Spleen (tissue), 11 donors: ENCODE results near the gene APOE. TPM values are rescaled to one million over a fixed set of nuclear protein-coding genes. Genes with fewer than 3 reads are reported as not detected.

Experiments used
- DNase-seq: peaks from one replicate; pipeline ENCODE4 v3.0.0-alpha.2; 2020
- H3K27ac ChIP-seq, 8 donors: fragments of 200-600 bp; sonication (generic) in 7 of 8; 1 replicate in 4 of 8; 2 replicates in 4 of 8; pipeline versions ENCODE4 v1.5.0 to v1.8.0; 2016 to 2021; ENCODE audit warnings: inconsistent platforms in 4 of 8, mild to moderate bottlenecking in 4 of 8, moderate library complexity in 1 of 8
- H3K27me3 ChIP-seq, 7 donors: fragments of 200-600 bp; sonication (generic) in 6 of 7; replicated peaks in 1 of 7; 1 replicate in 4 of 7; 2 replicates in 3 of 7; pipeline versions ENCODE4 v1.5.0 to v1.8.0; 2016 to 2021; ENCODE audit warnings: inconsistent platforms in 3 of 7, mild to moderate bottlenecking in 1 of 7
- H3K36me3 ChIP-seq, 6 donors: fragments of 200-600 bp; sonication (generic) in 5 of 6; 1 replicate in 4 of 6; 2 replicates in 2 of 6; pipeline versions ENCODE4 v1.5.0 to v1.8.0; 2016 to 2021; ENCODE audit warnings: inconsistent platforms in 2 of 6
- H3K4me1 ChIP-seq, 6 donors: fragments of 200-600 bp; sonication (generic) in 5 of 6; 1 replicate in 3 of 6; 2 replicates in 3 of 6; pipeline versions ENCODE4 v1.5.0 to v1.8.0; 2016 to 2021; ENCODE audit warnings: inconsistent platforms in 3 of 6
- H3K4me3 ChIP-seq, 8 donors: fragments of 200-600 bp; sonication (generic) in 7 of 8; 1 replicate in 4 of 8; 2 replicates in 4 of 8; pipeline versions ENCODE4 v1.5.0 to v1.8.0; 2016 to 2021; ENCODE audit warnings: inconsistent platforms in 4 of 8, mild to moderate bottlenecking in 4 of 8, moderate library complexity in 2 of 8
- H3K9me3 ChIP-seq, 8 donors: fragments of 200-600 bp; sonication (generic) in 7 of 8; 1 replicate in 4 of 8; 2 replicates in 4 of 8; pipeline versions ENCODE4 v1.5.0 to v1.8.0; 2016 to 2021; ENCODE audit warnings: inconsistent platforms in 4 of 8
- POLR2A ChIP-seq, 3 donors: fragments of 450-650 bp; IDR thresholded peaks; one replicate each; pipeline ENCODE4 v1.5.1; 2017; ENCODE audit warnings: antibody characterized with exemption in 3 of 3, mild to moderate bottlenecking in 1 of 3
- POLR2AphosphoS5 ChIP-seq, 3 donors: sonication (generic); formaldehyde crosslinking; IDR thresholded peaks; one replicate each; pipeline ENCODE4 v1.5.1; 2017; ENCODE audit warnings: antibody characterized with exemption in 3 of 3
- WGBS, 5 donors: extraction: QIAGEN DNeasy Blood & Tissue Kit in 3 of 5; methylation state at CpG; one replicate each; pipeline versions ENCODE4 v1.1.5 to v1.1.7; 2013 to 2018; 5-methylcytosine and 5-hydroxymethylcytosine counted together
- intact Hi-C: fragments of 100-400 bp; cut with DNase I; formaldehyde crosslinking; loops from one replicate; pipeline ENCODE4 v1.15.0; 2023; ENCODE audit warnings: low total_unique reads
- polyA plus RNA-seq, 3 donors: library from polyadenylated mRNA; stranded (reverse); fragments of 200-250 nt; gene quantifications; one replicate each; pipeline ENCODE4 v1.2.1, GENCODE V29; 2013
- total RNA-seq, 7 donors: library from RNA; depleted of rRNA in 3 of 7; stranded (reverse); fragments of >200 nt in 3 of 7; fragmentation: NEBNext Ultra II Directional in 4 of 7; extraction: Animal tissue kit (Norgen Biotek cat#: 25700) in 4 of 7; gene quantifications; one replicate each; pipeline versions ENCODE4 v1.1.0 to v1.2.1, GENCODE V29; 2016 to 2021
- TF ChIP-seq, protein P1 (sequence below), 11 experiments: fragments of 200-600 bp in 7 of 11; fragments of 450-650 bp in 4 of 11; sonication (generic) in 4 of 11; IDR thresholded peaks in 8 of 11; conservative IDR thresholded peaks in 3 of 11; 1 replicate in 7 of 11; 2 replicates in 4 of 11; pipeline versions ENCODE4 v1.4.0 to v1.8.0; 2016 to 2021; ENCODE audit warnings: antibody characterized with exemption in 11 of 11, inconsistent platforms in 4 of 11, mild to moderate bottlenecking in 1 of 11
- donor health status: healthy with polysubstance abuse.
- donor health status: DM: no; HTN: no; CAD: no; lungs with moderate emphysema.
- donor health status: DM: no; HTN: no; CAD: no.
- donor health status: Bipolar disorder and iron deficiency.
- donor health status: healthy.
- donor health status: DM: no; HTN: no; CAD: no.
- donor health status: DM: yes; HTN: yes; CAD: no.

Gene APOE
- total and polyA plus RNA-seq, 10 donors = 198 to 2,099 (median 726) TPM

DNA sequence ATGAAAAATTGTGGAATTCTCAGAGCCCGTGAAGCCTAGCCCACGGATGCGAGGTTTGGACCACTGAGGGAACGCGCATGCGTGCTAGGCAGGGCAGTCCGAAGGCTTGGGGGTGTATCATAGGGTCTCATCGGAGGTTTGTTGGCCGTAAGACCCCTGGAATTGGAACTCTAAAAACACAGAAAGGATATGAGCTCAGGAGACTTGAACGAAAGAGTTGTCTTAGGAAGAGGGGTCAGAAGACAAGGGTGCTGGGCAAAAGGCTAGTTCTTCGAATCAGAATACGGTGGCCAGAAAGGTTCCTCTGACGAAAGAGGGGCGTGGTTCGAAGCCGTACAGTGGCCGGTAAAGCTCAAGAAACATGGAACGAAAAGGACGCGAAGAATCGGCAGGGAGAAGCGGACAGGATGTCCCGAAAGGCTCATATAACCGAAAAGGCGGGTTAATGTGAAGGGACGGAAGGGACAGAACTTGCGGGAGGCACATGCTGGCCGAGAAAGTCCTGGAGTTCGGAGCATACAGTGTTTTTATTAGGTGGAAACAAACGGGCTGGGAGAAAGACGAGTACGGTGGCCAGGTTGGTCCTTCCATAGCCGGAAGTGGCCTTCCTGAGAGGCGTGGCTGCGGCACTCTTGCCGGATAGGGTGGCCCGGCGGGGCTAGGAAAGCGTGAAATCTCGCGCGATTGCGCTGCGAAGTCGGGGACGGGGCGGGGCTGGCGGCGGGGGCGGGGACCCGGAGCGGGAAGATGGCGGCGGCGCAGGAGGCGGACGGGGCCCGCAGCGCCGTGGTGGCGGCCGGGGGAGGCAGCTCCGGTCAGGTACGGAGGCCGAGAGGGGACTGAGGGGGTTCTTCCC is 49.3 kb downstream of the APOE start, which contains the start of gene CLPTM1:
TSS of gene CLPTM1 (plus strand) at position 732 of the 856 bp plus-strand sequence. CDS start at position 748, 16 bp downstream.
- intact Hi-C loops = no loop called here
- H3K36me3 ChIP-seq = peaks cover 0 to 26% (median 7%) of the 10 kb centered on the region in 6 donors
- no peaks in the 10 kb centered on the region for H3K9me3 ChIP-seq
- peaks cover 30 to 75% (median 66%) of the 10 kb centered on the region in 6 donors for H3K4me1 ChIP-seq
- H3K27ac ChIP-seq = peak within 1 kb of the TSS; percentile 85 to 98 (median 95)
- DNase-seq = peak; percentile 98
- H3K27me3 ChIP-seq = no peaks in the 10 kb centered on the region
- TF ChIP-seq POLR2AphosphoS5 (IDR thresholded peaks at IDR 0.05) (peak; percentile 87 to 97 (median 93)), POLR2A (IDR thresholded peaks at IDR 0.05) (peak in 2 of 3 donors; percentile 17 to 33)
- TF ChIP-seq, protein P1, sequence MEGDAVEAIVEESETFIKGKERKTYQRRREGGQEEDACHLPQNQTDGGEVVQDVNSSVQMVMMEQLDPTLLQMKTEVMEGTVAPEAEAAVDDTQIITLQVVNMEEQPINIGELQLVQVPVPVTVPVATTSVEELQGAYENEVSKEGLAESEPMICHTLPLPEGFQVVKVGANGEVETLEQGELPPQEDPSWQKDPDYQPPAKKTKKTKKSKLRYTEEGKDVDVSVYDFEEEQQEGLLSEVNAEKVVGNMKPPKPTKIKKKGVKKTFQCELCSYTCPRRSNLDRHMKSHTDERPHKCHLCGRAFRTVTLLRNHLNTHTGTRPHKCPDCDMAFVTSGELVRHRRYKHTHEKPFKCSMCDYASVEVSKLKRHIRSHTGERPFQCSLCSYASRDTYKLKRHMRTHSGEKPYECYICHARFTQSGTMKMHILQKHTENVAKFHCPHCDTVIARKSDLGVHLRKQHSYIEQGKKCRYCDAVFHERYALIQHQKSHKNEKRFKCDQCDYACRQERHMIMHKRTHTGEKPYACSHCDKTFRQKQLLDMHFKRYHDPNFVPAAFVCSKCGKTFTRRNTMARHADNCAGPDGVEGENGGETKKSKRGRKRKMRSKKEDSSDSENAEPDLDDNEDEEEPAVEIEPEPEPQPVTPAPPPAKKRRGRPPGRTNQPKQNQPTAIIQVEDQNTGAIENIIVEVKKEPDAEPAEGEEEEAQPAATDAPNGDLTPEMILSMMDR (IDR thresholded peaks at IDR 0.05 in 8 of 11, conservative IDR thresholded peaks at IDR 0.05 in 3 of 11) = peak in 4 of 11 experiments; percentile 21 to 42 (median 38)
- peak within 1 kb of the TSS; percentile 73 to 99 (median 95) for H3K4me3 ChIP-seq
- 0 to 1% (median 1%) methylated on average over 32 to 65 of the region's 65 CpGs for WGBS, 5 donors

DNA sequence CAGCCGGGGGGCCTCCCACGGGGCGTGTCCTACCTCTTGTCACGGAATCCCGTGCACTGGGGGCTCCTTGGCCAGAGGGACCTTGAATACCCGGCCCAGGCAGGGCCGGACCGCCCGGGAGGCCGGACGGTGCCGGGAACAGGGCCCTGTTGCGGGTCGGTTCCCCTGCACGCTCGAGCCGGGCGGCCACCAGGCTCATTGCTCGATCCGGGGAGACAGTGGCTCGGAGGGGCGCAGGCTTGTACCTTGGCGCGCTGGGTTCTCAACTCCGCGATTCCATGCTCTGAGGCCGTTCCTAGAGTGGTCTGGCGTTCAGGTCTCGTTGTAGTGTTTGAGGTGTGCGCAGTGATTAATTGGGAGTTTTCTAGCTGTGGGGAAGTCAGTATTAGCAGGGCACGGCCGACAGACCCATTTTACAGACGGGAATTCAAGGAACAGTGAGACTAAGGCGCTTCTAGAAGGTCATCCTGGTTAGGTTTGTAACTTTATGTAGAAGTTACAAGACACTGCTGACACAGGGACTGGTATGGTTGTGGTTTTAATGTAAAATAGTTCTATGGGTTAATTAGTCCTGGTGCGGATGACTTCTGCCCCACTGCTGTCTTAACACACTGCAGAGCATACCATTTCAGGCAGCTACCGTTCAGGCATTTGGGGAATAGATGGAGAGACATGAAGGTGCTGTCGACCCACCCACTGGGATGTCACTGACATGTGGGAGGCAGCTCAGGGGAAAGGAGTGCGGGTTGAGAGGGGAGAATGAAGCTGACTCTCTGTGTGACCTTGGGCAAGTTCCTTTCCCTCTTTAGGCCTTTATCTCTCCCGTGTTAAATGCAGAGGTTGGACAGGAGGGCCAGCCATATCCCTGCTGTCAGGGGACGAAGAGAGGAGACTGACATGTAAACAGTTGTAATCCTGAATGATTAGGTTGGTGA is 50.2 kb downstream of the APOE start:
- intact Hi-C loops = no loop called here
- 4 to 16% (median 6%) methylated on average over 15 to 40 of the region's 40 CpGs for WGBS, 5 donors
- TF ChIP-seq, protein P1 (IDR thresholded peaks at IDR 0.05 in 8 of 11, conservative IDR thresholded peaks at IDR 0.05 in 3 of 11) = no peak
- TF ChIP-seq POLR2AphosphoS5 (IDR thresholded peaks at IDR 0.05) = no peak

GRCh38 chr19:44957526-44957925 is 51.9 kb downstream of the APOE start:
- peak overlapping the region in 1 of 8 donors; percentile 30 for H3K27ac ChIP-seq
- H3K27me3 ChIP-seq = no peaks in the 10 kb centered on the region
- TF ChIP-seq, protein P1 (IDR thresholded peaks at IDR 0.05 in 8 of 11, conservative IDR thresholded peaks at IDR 0.05 in 3 of 11) = no peak
- TF ChIP-seq POLR2A (IDR thresholded peaks at IDR 0.05) (no peak), POLR2AphosphoS5 (IDR thresholded peaks at IDR 0.05) (no peak)
- no peak for DNase-seq
- H3K9me3 ChIP-seq = no peaks in the 10 kb centered on the region
- peak overlapping the region in 1 of 8 donors; percentile 96 for H3K4me3 ChIP-seq
- intact Hi-C loops = no loop called here
- 74 to 93% (median 85%) methylated on average over 6 to 7 of the region's 7 CpGs for WGBS, 5 donors
- peaks cover 34 to 87% (median 77%) of the 10 kb centered on the region in 6 donors for H3K4me1 ChIP-seq
- peaks cover 0 to 43% (median 13%) of the 10 kb centered on the region in 6 donors for H3K36me3 ChIP-seq

More for the DNA sequence above, 50.2 kb downstream of the APOE start:
- Histone ChIP-seq H3K36me3 (peaks cover 0 to 26% (median 0%) of the 10 kb centered on the region in 6 donors), H3K27me3 (no peaks in the 10 kb centered on the region), H3K4me1 (peaks cover 32 to 84% (median 75%) of the 10 kb centered on the region in 6 donors), H3K9me3 (no peaks in the 10 kb centered on the region), H3K4me3 (peak overlapping the region; percentile 73 to 99 (median 95)), H3K27ac (peak overlapping the region; percentile 85 to 98 (median 95))
- no peak for DNase-seq
